ENCODE results near the gene LYPD1. TPM values are rescaled to one million over a fixed set of nuclear protein-coding genes. Genes with fewer than 3 reads are reported as not detected.

Gene LYPD1
- total RNA-seq = 1 to 10 TPM in 2 of 5 donors, not detected in 3; 3.3 to 8.4 TPM
- 1 to 10 TPM; 1.1 to 3.7 (median 1.1) TPM for polyA plus RNA-seq
- long read RNA-seq, donor 1, transcript LYPD1-202 (3 exons, 1,891 nt) = major isoform, 5 of 5 reads
- long read RNA-seq, donor 1, partial matches to known transcripts = 0 of 5 reads
- long read RNA-seq, donor 1, other reads (novel, unspliced or antisense) = 0 of 5 reads
- long read RNA-seq, donor 2, partial matches to known transcripts = 12 of 16 reads
- long read RNA-seq, donor 2, other reads (novel, unspliced or antisense) = 0 of 16 reads
- long read RNA-seq, donor 3, partial matches to known transcripts = 0 of 1 reads
- long read RNA-seq, donor 3, other reads (novel, unspliced or antisense) = 0 of 1 reads
- long read RNA-seq, donor 4, partial matches to known transcripts = 0 of 1 reads
- long read RNA-seq, donor 4, other reads (novel, unspliced or antisense) = 0 of 1 reads
- long read RNA-seq, donor 5, partial matches to known transcripts = 0 of 1 reads
- long read RNA-seq, donor 5, other reads (novel, unspliced or antisense) = 0 of 1 reads
- long read RNA-seq, donor 6 = 0 reads
- long read RNA-seq, donor 7, transcript LYPD1-202 (3 exons, 1,891 nt) = major isoform, 7 of 8 reads
- long read RNA-seq, donor 7, partial matches to known transcripts = 0 of 8 reads
- long read RNA-seq, donor 7, other reads (novel, unspliced or antisense) = 0 of 8 reads
- long read RNA-seq, donor 8, partial matches to known transcripts = 0 of 1 reads
- long read RNA-seq, donor 8, other reads (novel, unspliced or antisense) = 0 of 1 reads
- long read RNA-seq, donor 9, partial matches to known transcripts = 0 of 1 reads
- long read RNA-seq, donor 9, other reads (novel, unspliced or antisense) = 0 of 1 reads
- long read RNA-seq, donor 10 = 0 reads

DNA sequence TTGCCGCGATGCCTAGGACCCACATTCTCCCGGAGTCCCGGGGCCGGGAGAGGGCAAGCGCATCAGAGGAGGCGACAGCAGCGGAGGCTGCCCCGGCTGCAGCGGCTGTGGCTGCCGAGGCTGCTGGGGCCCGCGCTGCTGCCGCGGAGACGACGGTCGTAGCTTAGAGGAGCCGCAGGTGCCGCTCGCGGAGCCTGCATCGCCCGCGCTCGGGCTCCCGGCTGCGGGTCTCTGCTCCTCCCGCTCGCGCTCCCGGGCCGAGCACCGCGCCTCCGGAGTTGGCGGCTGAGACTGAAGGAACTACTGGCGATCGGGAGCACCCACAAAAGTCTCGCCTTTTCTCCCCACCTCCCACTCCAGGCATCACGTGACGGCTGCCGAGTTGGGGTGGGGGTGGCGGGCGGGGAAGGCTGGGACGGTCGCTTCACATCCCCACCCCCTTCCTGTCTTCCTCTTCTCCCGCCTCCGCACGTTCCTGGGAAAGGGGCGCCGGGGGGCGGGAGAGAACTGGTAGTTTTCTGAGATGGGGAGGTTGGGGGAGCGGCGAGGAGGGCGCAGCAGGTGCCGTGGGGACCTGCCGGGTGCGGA, at the start of gene LYPD1:
TSS of gene LYPD1 (minus strand) at position 298 of the 588 bp plus-strand sequence. CDS start at position 25, 273 bp downstream.
- DNase-seq = peak in 1 of 2 donors; percentile 66
- peak within 1 kb of the TSS; percentile 50 to 74 (median 56) for H3K4me3 ChIP-seq
- peaks cover 26 to 39% (median 36%) of the 10 kb centered on the region in 4 donors for H3K4me1 ChIP-seq
- TF ChIP-seq CTCF (IDR thresholded peaks at IDR 0.05) = no peak
- TF ChIP-seq EP300 (IDR thresholded peaks at IDR 0.05) = no peak
- no peak for TF ChIP-seq POLR2AphosphoS5 (IDR thresholded peaks at IDR 0.05)
- TF ChIP-seq POLR2A (IDR thresholded peaks at IDR 0.05) = no peak
- intact Hi-C loops (cut with DNase I; ENCODE audit: low total_unique reads) = no loop called here
- no peak within 1 kb of the TSS for H3K27ac ChIP-seq
- no peaks in the 10 kb centered on the region for H3K36me3 ChIP-seq
- no peaks in the 10 kb centered on the region for H3K9me3 ChIP-seq
- peaks cover 10 to 46% (median 38%) of the 10 kb centered on the region in 3 donors for H3K27me3 ChIP-seq
- WGBS, 5 donors = 1 to 2% (median 1%) methylated on average over 25 to 59 of the region's 59 CpGs

DNA sequence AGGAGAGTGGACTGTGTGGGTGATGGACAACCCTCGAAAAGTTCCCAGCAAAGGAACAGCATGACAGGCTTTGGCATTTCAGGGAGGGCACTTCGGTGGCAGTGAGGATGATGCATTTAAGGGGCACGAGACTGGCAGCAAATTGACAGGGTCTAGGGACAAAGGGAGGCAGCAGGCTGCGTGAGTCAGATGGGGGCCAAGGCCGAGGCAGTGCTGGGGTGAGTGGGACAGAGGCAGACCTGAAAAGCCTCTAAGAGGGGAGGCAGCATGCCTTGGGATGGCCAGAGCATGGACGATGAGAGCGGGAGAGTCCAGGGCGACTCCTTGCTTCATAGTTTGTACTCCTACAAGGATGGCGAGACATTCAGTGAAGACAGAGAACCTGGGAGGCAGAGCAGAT, 49.5 kb upstream of the LYPD1 start:
- intact Hi-C loops (cut with DNase I; ENCODE audit: low total_unique reads) = no loop called here
- Histone ChIP-seq H3K27ac (no peak overlapping the region), H3K27me3 (no peaks in the 10 kb centered on the region), H3K36me3 (no peaks in the 10 kb centered on the region), H3K4me3 (no peak overlapping the region), H3K9me3 (no peaks in the 10 kb centered on the region), H3K4me1 (no peaks in the 10 kb centered on the region)
- TF ChIP-seq POLR2A (IDR thresholded peaks at IDR 0.05) (no peak), CTCF (IDR thresholded peaks at IDR 0.05) (no peak), EP300 (IDR thresholded peaks at IDR 0.05) (no peak)
- 76 to 90% (median 86%) methylated on average over 9 of the region's 9 CpGs for WGBS, 5 donors
- no peak for DNase-seq

- no peaks in the 10 kb centered on the region for H3K36me3 ChIP-seq
- H3K9me3 ChIP-seq = no peaks in the 10 kb centered on the region
- no peak overlapping the region for H3K27ac ChIP-seq
- no peak for TF ChIP-seq EP300 (IDR thresholded peaks at IDR 0.05)
- no peak for TF ChIP-seq POLR2AphosphoS5 (IDR thresholded peaks at IDR 0.05)
- 79 to 90% (median 84%) methylated on average over 2 of the region's 2 CpGs for WGBS, 5 donors
- H3K27me3 ChIP-seq = no peaks in the 10 kb centered on the region
- no peaks in the 10 kb centered on the region for H3K4me1 ChIP-seq
- no peak for DNase-seq
- intact Hi-C loops (cut with DNase I; ENCODE audit: low total_unique reads) = no loop called here
- H3K4me3 ChIP-seq = no peak overlapping the region
These were observed 46.9 kb upstream of the LYPD1 start for GRCh38 chr2:132716954-132717353.

- Histone ChIP-seq H3K4me1 (no peaks in the 10 kb centered on the region), H3K4me3 (no peak overlapping the region), H3K9me3 (no peaks in the 10 kb centered on the region), H3K27ac (no peak overlapping the region), H3K36me3 (no peaks in the 10 kb centered on the region), H3K27me3 (no peaks in the 10 kb centered on the region)
- intact Hi-C loops (cut with DNase I; ENCODE audit: low total_unique reads) = no loop called here
- TF ChIP-seq POLR2AphosphoS5 (IDR thresholded peaks at IDR 0.05) (no peak), EP300 (IDR thresholded peaks at IDR 0.05) (no peak), CTCF (IDR thresholded peaks at IDR 0.05) (no peak), POLR2A (IDR thresholded peaks at IDR 0.05) (no peak)
- 70 to 79% (median 73%) methylated on average over 7 of the region's 7 CpGs for WGBS, 5 donors
- no peak for DNase-seq
These were observed 45.7 kb upstream of the LYPD1 start for GRCh38 chr2:132715386-132716351.
